DOHH2 (cell line): ENCODE measurements around the gene EPX.

ENCODE experiments used
- EZH2phosphoT487 ChIP-seq: fragments of 200-600 bp; sonication (generic); IDR thresholded peaks from 2 replicates; pipeline ENCODE4 v1.6.1; 2017; ENCODE audit warnings: borderline replicate concordance, mild to moderate bottlenecking, antibody characterized with exemption, low read length, moderate library complexity, mixed read lengths
- TF ChIP-seq, protein P1 (sequence below): fragments of 200-600 bp; sonication (generic); IDR thresholded peaks from one replicate; pipeline ENCODE4 v1.5.1; 2014; ENCODE audit warnings: antibody characterized with exemption, mild to moderate bottlenecking, low read depth, low read length; ENCODE audit not compliant: poor library complexity, severe bottlenecking

- TF ChIP-seq, protein P1, sequence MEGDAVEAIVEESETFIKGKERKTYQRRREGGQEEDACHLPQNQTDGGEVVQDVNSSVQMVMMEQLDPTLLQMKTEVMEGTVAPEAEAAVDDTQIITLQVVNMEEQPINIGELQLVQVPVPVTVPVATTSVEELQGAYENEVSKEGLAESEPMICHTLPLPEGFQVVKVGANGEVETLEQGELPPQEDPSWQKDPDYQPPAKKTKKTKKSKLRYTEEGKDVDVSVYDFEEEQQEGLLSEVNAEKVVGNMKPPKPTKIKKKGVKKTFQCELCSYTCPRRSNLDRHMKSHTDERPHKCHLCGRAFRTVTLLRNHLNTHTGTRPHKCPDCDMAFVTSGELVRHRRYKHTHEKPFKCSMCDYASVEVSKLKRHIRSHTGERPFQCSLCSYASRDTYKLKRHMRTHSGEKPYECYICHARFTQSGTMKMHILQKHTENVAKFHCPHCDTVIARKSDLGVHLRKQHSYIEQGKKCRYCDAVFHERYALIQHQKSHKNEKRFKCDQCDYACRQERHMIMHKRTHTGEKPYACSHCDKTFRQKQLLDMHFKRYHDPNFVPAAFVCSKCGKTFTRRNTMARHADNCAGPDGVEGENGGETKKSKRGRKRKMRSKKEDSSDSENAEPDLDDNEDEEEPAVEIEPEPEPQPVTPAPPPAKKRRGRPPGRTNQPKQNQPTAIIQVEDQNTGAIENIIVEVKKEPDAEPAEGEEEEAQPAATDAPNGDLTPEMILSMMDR, result no peak
- TF ChIP-seq EZH2phosphoT487, result no peak
Measured at GRCh38 chr17:58229881-58230280, 37.4 kb downstream of the EPX start.
